Bone marrow (tissue), 2 donors: ENCODE measurements around the gene SCGB1C2.
"Not testable (repeated sequence)": the region's sequence is repeated elsewhere in the genome, so short reads cannot be mapped to it uniquely, and the experiment has no call there.

Experiments
- DNase-seq, 2 donors: peaks; one replicate each; lab custom pipeline; 2025; lab: John Stamatoyannopoulos, UW

SCGB1C2 gene

GRCh38 chr17:137166-137807, at the start of gene SCGB1C2:
Gene SCGB1C2 (plus strand): TSS chr17:137569. CDS start chr17:137591, 22 bp downstream.
- DNase-seq: not testable (repeated sequence)

GRCh38 chr17:113111-113510, 24.3 kb upstream of the SCGB1C2 start:
- not testable (repeated sequence) for DNase-seq

DNA sequence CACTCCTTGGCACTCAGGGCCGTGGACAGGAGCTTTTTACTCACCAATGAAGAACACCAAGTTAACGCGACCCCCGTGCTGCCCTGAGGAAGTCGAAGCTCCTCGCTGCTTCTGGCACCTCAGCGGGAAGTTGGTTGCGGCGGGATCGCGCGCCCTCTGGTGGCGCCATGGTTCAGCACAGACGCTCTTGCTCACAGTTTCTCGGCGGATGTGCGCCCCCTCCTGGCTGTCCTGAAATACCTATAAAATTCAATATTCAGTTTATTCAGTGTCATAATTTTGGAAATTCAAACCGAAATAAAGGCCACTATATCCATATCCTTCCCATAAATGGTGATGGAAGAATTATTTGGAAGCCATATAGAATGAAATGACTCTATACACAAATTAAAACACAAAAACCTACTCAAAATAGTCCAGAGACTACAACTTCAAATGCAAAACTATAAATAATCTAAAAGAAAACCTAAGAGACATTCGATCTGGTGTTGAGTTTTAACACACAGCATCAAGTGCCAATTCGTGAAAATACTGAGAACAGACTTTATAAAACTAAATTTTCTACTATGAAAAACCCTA, 18.9 kb upstream of the SCGB1C2 start:
- not testable (repeated sequence) for DNase-seq

GRCh38 chr17:133932-134331, 3.4 kb upstream of the SCGB1C2 start:
- not testable (repeated sequence) for DNase-seq

GRCh38 chr17:134332-134785, 3.0 kb upstream of the SCGB1C2 start:
- DNase-seq: not testable (repeated sequence)

DNA sequence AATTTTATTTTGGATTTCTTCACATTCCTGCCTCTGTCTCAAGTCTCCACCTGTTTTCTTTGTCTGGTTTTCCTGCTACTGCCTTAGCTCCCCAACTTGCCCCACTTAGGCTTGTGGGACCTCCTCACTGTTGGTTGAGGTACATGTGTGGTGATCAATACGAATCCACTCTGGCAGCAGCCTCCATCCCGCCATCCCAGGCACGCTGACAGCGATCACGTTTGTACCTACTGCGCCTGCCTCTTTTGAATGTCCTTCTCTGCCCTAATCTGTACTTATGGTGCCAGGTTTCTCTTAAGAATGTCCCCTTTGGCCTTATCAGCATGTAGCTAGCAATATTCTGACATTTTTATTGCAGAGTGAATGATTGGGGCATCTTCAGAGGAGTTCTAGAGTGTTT, 2.3 kb upstream of the SCGB1C2 start:
- DNase-seq: not testable (repeated sequence)

GRCh38 chr17:135895-136294, 1.5 kb upstream of the SCGB1C2 start:
- DNase-seq: not testable (repeated sequence)

DNA sequence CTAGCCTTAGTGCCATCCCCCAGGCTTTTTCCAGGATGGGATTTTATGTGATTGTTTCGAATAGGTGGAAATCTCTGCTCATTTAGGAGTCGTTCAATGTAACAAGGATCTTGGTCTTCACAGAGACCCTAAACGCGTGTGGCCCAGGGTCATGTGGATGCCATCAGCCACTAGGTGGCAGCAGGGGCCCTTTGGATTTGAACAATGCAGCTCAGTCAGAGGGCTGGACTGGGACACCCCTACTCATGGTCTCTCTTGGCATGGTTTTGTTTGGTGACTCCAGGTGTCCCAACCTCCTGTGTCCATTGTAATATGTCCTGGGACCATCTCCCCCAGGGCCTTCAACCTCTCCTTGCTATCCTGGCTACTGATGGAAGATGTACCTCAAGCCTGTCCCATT, 838 bp upstream of the SCGB1C2 start:
- DNase-seq: not testable (repeated sequence)

GRCh38 chr17:139401-140205, 2.2 kb downstream of the SCGB1C2 start:
- not testable (repeated sequence) for DNase-seq

DNA sequence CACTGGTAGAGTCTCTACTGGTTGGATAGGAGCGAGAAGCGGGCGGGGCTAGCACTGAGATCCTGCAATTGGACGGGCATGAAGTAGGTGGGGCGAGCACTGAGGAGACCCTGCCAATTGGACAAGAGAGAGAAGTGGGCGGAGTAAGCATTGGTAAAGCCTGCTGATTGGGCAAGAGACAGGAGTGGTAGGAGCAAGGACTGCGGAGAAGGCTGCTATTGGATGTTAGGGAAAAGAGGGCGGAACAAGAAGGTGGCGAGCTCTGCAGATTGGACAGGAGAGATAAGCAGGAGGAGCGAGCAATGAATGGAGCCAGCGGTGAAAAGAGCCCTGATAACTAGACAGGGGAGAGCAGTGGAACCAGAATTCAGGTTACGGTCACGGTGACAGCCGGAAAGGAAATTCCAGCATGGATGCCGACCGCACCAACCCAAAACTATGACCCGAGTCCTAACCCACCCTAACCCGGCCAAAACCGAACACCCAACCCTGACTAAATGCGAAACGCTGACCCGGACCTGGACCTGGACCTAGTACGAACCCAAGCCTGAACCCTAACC, 4.8 kb downstream of the SCGB1C2 start:
- no peak for DNase-seq

DNA sequence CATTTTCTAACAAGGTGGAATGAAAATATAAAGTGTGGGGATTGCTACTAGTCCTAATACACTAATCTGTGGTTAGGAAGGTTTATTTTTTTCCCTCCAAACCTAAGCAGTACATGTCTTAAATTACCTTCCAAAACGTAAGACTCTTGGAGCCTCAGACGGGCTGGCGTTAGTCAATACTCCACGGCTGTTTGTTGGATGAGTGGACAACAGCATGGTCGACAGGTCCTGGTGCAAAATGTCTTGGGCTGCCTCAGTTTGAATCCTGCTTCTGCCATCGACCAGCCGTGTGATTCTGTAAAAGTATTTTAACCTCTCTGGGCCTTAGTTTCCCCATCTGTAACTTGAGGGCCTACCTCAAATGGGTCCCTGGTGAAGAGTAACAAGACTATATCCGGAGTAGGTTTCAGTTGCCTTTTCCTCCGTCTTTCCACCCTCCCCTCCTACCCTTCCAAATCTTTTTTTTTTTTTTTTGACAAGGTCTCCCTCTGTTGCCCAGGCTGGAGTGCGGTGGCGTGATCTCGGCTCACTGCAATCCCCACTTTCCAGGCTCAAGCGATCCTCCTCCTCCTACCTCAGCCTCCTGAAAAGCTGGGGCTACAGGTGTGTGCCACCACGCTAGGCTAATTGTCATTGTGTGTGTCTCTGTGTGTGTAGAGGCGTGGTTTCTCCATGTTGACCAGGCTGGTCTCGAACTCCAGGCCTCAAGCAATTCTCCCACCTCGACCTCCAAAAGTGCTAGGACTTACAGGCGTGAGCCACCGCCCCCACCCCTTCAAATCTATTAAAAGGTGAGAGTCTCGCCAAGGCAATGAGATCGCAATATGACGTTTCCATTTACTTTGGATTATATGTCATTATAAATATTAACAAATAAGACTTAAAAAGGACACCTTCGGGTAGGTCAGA, 5.8 kb downstream of the SCGB1C2 start:
- no peak for DNase-seq

DNA sequence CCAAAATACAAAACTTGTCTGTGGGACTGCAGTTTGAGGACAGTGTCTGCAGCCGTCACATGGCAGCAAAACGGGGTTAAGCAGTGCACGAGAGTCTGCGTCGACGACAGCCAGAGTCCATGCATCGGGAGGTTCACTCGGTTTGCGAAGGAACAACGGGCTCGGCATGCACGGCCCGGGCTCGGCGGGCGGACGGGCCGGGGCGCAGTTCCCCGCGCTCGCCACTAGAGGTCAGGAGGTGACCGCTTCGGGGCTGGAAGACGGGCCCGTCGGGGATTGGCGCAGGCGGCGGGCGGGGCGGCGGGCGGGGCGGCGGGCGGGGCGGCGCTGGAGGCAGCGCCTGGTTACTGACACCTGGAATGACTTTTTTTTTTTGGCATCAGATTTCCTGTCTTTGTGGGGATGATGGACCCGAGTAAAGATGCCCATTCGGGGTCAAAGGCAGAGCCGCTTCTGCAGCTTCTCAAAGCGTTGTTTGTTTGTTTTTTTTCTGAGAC, 6.5 kb downstream of the SCGB1C2 start:
- peak; percentile 42 to 55 for DNase-seq

- no peak for DNase-seq
These were observed 7.7 kb downstream of the SCGB1C2 start for GRCh38 chr17:144936-145670.

GRCh38 chr17:145671-146541, 8.5 kb downstream of the SCGB1C2 start:
- DNase-seq: no peak

DNA sequence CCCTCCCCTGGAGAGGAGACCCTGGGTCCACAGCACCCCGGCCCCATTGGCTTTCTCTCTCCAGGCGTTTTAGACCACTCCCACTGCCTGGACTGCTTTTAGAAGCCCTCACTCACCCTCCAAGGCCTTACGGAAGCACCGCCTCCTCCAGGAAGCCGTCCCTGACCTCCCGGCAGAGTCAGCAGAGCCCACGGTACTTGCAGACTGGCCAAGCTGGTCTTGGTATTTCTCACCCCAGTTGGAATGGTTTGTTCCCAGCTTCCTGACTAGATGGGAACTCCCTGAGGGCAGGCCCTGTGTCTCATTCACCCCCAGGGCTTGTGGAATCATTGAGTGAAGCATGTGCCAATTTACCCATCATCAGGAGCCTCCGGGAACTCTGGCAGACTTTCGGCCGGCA, 9.2 kb downstream of the SCGB1C2 start:
- no peak for DNase-seq

GRCh38 chr17:146983-147761, 9.8 kb downstream of the SCGB1C2 start:
- DNase-seq: no peak

GRCh38 chr17:147796-148740, 10.7 kb downstream of the SCGB1C2 start:
- no peak for DNase-seq

DNA sequence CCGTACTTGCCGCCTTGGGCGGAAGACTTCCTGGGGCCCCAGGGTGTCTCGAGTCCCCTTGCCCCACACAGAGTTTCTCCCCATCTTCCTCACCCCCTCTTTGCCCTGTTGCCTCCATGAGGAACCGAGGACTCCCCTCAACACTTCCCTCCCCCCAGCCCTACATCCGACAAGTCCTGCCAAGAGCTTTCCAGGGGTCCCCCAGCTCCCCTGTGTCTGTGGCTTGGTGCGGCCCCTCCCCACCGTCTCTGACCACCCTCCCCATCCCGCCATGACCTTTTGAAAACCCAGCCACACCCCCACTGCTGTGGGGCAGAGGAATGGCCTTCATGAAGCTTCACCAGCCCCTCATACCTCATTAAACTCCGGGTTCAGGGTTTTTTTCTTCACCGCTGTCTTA, 11.4 kb downstream of the SCGB1C2 start:
- no peak for DNase-seq
